ENCODE measurements around the gene PPP2R2D.
"Not testable (repeated sequence)": the region's sequence is repeated elsewhere in the genome, so short reads cannot be mapped to it uniquely, and the experiment has no call there.

PPP2R2D gene

GRCh38 chr10:131949041-131949862, 48.4 kb downstream of the PPP2R2D start:
- DNase-seq (ENCODE audit: low read depth in 2 of 2) = no peak

- not testable (repeated sequence) for DNase-seq (ENCODE audit: low read depth in 2 of 2)
Measured at GRCh38 chr10:131949908-131950307, 49.1 kb downstream of the PPP2R2D start.

DNA sequence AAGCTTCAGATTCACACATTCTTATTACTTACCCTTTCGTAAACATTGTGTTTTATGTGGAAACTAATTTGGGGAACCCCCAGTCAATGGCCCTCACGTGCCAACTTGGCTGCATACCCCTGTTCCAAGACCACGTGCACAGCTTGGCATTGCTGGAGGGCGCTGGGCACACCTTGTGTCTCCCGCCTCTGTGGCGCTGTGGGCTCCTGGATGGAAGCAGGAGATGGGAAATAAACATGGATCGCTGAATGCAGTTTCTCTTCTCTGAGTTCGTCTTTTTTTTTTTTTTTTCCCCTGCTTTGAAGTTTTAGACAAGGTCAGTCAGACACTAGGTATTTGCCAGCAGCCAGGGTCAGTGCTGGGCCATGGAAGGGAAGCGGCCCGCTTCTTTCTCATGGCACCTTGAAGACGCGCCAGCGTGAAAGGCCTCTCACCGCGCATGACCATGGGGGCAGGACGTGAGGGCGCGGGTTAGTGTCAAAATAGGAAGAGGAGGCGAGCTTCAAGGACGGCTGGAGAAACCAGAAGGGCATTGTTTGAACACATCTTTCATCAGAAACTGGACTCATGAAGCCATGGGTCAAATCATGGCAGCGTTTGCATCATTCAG, 53.7 kb downstream of the PPP2R2D start:
- DNase-seq (ENCODE audit: low read depth in 2 of 2) = no peak

- DNase-seq (ENCODE audit: low read depth in 2 of 2) = no peak
Measured at GRCh38 chr10:131955591-131956340, 55.0 kb downstream of the PPP2R2D start.

DNA sequence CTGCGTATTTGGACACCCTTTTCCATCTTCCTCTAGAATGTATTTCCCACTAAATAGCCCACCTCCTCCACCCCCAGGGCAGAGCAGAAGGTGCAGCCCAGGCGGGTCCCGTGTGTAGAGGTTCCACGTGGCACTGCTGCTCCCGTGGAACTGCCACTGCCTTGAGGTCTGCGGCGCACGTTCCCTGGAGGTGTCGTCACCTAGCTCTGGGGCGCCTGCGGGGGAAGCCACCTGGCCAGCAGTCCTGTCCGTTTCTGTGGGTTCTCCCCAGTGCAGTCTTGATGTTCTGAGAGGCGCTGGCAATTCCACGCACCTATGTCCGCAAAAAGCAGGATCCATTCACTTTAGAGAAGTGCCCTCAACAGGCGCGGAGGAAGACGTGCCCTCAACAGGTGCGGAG, 59.0 kb downstream of the PPP2R2D start:
- no peak for DNase-seq (ENCODE audit: low read depth in 2 of 2)

GRCh38 chr10:131960631-131961046, 59.8 kb downstream of the PPP2R2D start:
- DNase-seq (ENCODE audit: low read depth in 2 of 2) = no peak

DNA sequence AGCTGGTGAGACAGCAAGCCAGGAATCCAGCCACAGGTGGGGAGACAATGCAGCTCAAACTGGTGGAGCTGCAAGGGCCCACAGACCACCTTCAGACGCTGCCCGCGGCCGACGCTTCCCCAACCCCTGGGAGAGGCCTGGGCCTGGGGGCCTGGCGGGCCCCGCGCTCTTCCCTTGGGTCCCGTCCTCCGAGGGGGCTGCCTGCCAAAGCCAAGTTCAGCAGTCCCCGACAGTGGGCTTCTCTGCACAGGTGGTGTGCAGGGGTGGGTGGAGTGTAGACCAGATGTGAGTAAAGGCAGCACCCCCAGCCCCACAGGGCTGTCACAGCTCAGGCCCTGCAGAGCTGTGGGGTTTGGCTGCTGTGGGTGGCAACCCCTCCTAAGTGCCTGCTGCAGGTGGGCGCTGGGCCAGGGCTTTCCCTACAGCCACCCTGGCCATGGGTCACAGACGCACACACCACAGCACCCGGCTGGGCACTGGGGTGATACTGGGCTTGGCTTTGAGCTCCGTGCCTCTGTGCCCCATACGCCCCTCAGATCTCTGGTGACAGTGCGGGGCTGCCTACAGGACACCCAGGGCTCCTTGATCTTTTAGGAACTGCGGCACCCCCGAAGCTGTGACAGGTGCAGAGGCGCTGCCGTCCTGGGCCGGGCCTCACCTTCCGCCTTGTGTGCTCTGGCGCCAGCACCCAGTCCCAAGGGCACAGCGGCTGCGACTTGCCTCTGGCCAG, 60.4 kb downstream of the PPP2R2D start:
- no peak for DNase-seq (ENCODE audit: low read depth in 2 of 2)

DNA sequence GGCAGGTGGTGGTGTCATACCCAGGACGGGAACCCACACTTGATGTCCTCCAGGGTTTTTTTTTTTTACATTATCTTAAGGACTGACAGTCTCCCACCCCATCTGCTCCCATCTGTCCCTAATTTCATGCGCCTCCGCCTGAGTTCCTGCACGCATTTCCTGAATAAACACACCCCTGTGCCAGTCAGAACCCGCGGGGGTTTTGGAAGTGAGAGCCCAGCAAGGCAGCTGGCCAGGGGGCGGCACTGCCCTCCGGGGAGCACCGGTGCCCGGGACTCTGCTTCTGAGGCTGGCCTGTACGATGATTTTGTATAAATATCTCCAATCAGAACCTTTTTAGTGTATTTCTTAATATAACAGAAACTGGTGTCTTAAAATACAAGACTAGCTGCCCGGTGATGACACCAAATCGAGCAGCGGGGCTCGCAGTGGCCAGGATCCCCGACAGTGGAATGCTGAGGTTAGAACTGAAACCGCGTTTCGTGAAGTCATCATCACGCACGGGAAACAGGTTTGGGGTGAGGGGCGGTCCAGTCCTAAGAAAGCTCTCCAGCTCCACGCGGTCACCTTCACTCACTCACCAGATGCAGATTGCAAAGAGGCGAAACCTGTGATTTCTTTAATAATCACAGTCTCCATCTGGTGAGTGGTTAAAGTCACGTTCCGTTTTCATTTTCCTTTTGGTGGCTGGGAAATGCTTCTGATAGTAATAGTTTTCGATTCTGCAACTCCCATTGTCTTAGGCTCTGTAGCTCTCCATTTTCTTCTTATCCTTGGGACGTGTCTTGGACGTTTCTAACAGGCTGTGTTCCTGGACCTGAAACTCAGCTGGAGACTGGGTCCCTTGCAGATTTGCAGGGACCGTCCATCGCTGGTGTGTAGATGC, 61.2 kb downstream of the PPP2R2D start:
- no peak for DNase-seq (ENCODE audit: low read depth in 2 of 2)

- no peak for DNase-seq (ENCODE audit: low read depth in 2 of 2)
Measured at GRCh38 chr10:131963350-131963749, 62.5 kb downstream of the PPP2R2D start.

GRCh38 chr10:131963811-131964210, 63.0 kb downstream of the PPP2R2D start:
- DNase-seq (ENCODE audit: low read depth in 2 of 2) = no peak

- no peak for DNase-seq (ENCODE audit: low read depth in 2 of 2)
Measured at GRCh38 chr10:131964298-131964697, 63.5 kb downstream of the PPP2R2D start.

- DNase-seq (ENCODE audit: low read depth in 2 of 2) = no peak
Measured at GRCh38 chr10:131968949-131969348, 68.1 kb downstream of the PPP2R2D start.

- no peak for DNase-seq (ENCODE audit: low read depth in 2 of 2)
Measured at GRCh38 chr10:131970946-131971345, 70.1 kb downstream of the PPP2R2D start.

DNA sequence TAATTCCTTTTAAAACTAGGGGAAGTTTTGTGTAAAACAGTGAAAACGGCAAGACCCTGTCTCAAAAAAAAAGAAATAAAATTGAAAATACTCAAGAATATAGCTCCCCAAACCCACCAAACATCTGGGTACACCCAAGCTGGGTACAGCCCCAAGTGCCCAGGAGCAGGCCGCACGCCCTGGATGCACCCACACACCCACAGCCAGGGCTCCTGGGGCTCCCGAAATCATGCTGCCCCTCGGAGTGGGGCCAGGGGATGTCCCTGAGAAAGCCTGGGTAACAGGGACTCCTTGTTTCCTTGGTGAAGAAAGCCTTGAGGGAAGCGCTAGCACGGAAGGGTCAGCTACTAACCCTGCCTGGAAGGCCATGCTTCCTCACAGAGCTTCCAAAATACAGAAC, 70.8 kb downstream of the PPP2R2D start:
- DNase-seq (ENCODE audit: low read depth in 2 of 2) = no peak

GRCh38 chr10:131972474-131973071, 71.8 kb downstream of the PPP2R2D start:
- no peak for DNase-seq (ENCODE audit: low read depth in 2 of 2)

DNA sequence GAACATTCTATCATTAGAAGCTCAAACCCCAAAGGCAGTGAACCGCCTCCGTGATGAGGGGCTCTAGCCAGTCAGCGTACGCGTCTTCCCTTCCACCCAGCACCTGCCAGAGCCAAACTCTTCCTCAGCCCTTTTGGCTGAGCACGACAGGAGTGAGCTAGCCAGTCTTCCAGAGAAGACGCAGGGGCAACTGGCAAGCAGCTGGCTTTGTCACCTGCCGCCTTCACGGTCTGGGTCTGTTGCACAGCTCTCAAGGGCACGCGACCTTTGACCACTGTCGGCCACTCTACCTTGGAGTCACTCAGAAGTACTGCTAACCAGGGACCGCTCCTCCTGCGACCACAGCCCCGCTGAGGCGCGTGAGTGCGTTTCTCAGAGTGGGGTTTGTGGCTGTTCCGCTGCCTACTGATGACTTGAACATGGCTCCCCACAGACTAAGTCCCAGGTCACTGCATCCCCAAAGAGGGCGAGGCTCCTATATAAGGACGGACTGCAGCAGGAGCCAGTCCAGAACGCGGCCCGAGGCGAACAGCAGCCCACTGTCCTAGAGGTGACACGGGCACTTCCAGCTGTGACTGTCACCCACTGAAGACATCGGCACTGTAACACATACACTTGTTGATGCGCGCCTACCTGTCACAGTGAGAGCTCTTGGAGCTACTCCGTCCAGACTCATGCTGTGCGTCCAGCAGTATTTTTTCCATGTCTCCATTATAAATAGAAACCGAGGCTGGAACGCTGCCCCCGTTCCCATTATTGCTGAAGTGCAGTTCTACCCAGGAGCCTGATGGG, 72.5 kb downstream of the PPP2R2D start:
- no peak for DNase-seq (ENCODE audit: low read depth in 2 of 2)

DNA sequence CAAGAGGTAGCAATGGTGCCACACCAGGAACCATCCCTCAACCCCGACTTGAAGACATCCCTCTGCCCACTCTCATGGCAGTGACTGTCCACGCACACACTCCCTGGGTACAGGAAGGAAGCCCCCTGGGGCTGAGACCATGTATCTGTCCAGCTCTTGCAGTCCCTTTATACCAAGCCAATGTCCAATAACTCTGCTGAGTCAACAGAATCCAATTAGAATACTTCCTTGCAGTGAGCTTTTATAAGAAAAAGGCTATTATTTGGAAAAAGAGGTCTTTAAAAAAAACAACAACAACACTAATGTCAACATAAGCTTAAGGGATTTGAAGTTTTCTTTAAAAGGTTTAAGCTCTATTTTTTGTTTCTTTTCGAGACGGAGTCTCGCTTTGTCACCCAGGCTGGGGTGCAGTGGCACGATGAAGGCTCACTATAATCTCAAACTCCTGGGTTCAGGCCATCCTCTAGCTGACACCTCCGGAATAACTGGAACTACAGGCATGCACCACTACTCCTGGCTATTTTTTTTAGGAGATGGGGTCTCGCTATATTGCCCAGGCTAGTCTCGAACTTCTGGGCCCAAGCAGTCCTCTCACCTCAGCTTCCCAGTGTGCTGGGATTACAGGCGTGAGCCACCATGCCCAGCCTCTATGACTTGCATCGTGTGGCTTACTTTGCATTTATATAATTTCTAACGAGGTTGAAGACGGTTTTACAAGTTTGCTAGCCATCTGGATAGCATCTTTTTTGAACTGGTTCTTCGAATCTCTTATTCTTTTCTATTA, 73.4 kb downstream of the PPP2R2D start:
- DNase-seq (ENCODE audit: low read depth in 2 of 2) = no peak

DNA sequence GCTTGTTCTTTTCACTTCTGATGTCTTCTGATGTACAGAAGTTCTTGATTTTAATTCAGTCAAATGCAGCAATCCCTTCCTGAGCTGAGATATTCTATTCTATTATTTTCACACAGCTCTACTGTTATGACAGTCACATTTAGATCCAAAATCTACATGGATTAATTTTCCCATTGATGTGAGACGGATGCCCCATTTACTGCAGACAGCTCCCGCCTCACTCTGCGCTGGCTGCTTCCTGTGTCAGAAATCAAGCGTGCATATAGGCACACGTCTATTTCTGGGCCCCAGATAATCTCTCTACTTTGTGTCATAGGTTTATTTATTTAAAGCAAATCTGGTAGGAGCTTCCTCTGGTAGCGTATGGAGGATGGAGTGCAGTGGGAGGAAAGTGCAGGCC, 74.2 kb downstream of the PPP2R2D start:
- no peak for DNase-seq (ENCODE audit: low read depth in 2 of 2)

GRCh38 chr10:131975796-131976195, 75.0 kb downstream of the PPP2R2D start:
- DNase-seq (ENCODE audit: low read depth in 2 of 2) = no peak
